Spleen (tissue), 11 donors: ENCODE measurements around the gene NUTF2. TPM values are rescaled to one million over a fixed set of nuclear protein-coding genes. Genes with fewer than 3 reads are reported as not detected.

Source experiments
- DNase-seq: peaks from one replicate; pipeline ENCODE4 v3.0.0-alpha.2; 2020
- H3K27ac ChIP-seq, 8 donors: fragments of 200-600 bp; sonication (generic) in 7 of 8; 1 replicate in 4 of 8; 2 replicates in 4 of 8; pipeline versions ENCODE4 v1.5.0 to v1.8.0; 2016 to 2021; ENCODE audit warnings: inconsistent platforms in 4 of 8, mild to moderate bottlenecking in 4 of 8, moderate library complexity in 1 of 8
- H3K27me3 ChIP-seq, 7 donors: fragments of 200-600 bp; sonication (generic) in 6 of 7; replicated peaks in 1 of 7; 1 replicate in 4 of 7; 2 replicates in 3 of 7; pipeline versions ENCODE4 v1.5.0 to v1.8.0; 2016 to 2021; ENCODE audit warnings: inconsistent platforms in 3 of 7, mild to moderate bottlenecking in 1 of 7
- H3K36me3 ChIP-seq, 6 donors: fragments of 200-600 bp; sonication (generic) in 5 of 6; 1 replicate in 4 of 6; 2 replicates in 2 of 6; pipeline versions ENCODE4 v1.5.0 to v1.8.0; 2016 to 2021; ENCODE audit warnings: inconsistent platforms in 2 of 6
- H3K4me1 ChIP-seq, 6 donors: fragments of 200-600 bp; sonication (generic) in 5 of 6; 1 replicate in 3 of 6; 2 replicates in 3 of 6; pipeline versions ENCODE4 v1.5.0 to v1.8.0; 2016 to 2021; ENCODE audit warnings: inconsistent platforms in 3 of 6
- H3K4me3 ChIP-seq, 8 donors: fragments of 200-600 bp; sonication (generic) in 7 of 8; 1 replicate in 4 of 8; 2 replicates in 4 of 8; pipeline versions ENCODE4 v1.5.0 to v1.8.0; 2016 to 2021; ENCODE audit warnings: inconsistent platforms in 4 of 8, mild to moderate bottlenecking in 4 of 8, moderate library complexity in 2 of 8
- H3K9me3 ChIP-seq, 8 donors: fragments of 200-600 bp; sonication (generic) in 7 of 8; 1 replicate in 4 of 8; 2 replicates in 4 of 8; pipeline versions ENCODE4 v1.5.0 to v1.8.0; 2016 to 2021; ENCODE audit warnings: inconsistent platforms in 4 of 8
- POLR2A ChIP-seq, 3 donors: fragments of 450-650 bp; IDR thresholded peaks; one replicate each; pipeline ENCODE4 v1.5.1; 2017; ENCODE audit warnings: antibody characterized with exemption in 3 of 3, mild to moderate bottlenecking in 1 of 3
- POLR2AphosphoS5 ChIP-seq, 3 donors: sonication (generic); formaldehyde crosslinking; IDR thresholded peaks; one replicate each; pipeline ENCODE4 v1.5.1; 2017; ENCODE audit warnings: antibody characterized with exemption in 3 of 3
- WGBS, 5 donors: extraction: QIAGEN DNeasy Blood & Tissue Kit in 3 of 5; methylation state at CpG; one replicate each; pipeline versions ENCODE4 v1.1.5 to v1.1.7; 2013 to 2018; 5-methylcytosine and 5-hydroxymethylcytosine counted together
- intact Hi-C: fragments of 100-400 bp; cut with DNase I; formaldehyde crosslinking; loops from one replicate; pipeline ENCODE4 v1.15.0; 2023; ENCODE audit warnings: low total_unique reads
- polyA plus RNA-seq, 3 donors: library from polyadenylated mRNA; stranded (reverse); fragments of 200-250 nt; gene quantifications; one replicate each; pipeline ENCODE4 v1.2.1, GENCODE V29; 2013
- total RNA-seq, 7 donors: library from RNA; depleted of rRNA in 3 of 7; stranded (reverse); fragments of >200 nt in 3 of 7; fragmentation: NEBNext Ultra II Directional in 4 of 7; extraction: Animal tissue kit (Norgen Biotek cat#: 25700) in 4 of 7; gene quantifications; one replicate each; pipeline versions ENCODE4 v1.1.0 to v1.2.1, GENCODE V29; 2016 to 2021
- TF ChIP-seq, protein P1 (sequence below), 11 experiments: fragments of 200-600 bp in 7 of 11; fragments of 450-650 bp in 4 of 11; sonication (generic) in 4 of 11; IDR thresholded peaks in 8 of 11; conservative IDR thresholded peaks in 3 of 11; 1 replicate in 7 of 11; 2 replicates in 4 of 11; pipeline versions ENCODE4 v1.4.0 to v1.8.0; 2016 to 2021; ENCODE audit warnings: antibody characterized with exemption in 11 of 11, inconsistent platforms in 4 of 11, mild to moderate bottlenecking in 1 of 11
- donor health status: healthy with polysubstance abuse.
- donor health status: DM: no; HTN: no; CAD: no; lungs with moderate emphysema.
- donor health status: DM: no; HTN: no; CAD: no.
- donor health status: Bipolar disorder and iron deficiency.
- donor health status: healthy.
- donor health status: DM: no; HTN: no; CAD: no.
- donor health status: DM: yes; HTN: yes; CAD: no.

Gene NUTF2
- total and polyA plus RNA-seq, 10 donors: 38.8 to 116 (median 52.6) TPM

- peak overlapping the region; percentile 98 to 100 (median 100) for H3K27ac ChIP-seq
- 57 to 70% (median 65%) methylated on average over 16 to 17 of the region's 17 CpGs for WGBS, 5 donors
- DNase-seq: no peak
- no peaks in the 10 kb centered on the region for H3K36me3 ChIP-seq
- TF ChIP-seq POLR2A (IDR thresholded peaks at IDR 0.05): no peak
- TF ChIP-seq, protein P1, sequence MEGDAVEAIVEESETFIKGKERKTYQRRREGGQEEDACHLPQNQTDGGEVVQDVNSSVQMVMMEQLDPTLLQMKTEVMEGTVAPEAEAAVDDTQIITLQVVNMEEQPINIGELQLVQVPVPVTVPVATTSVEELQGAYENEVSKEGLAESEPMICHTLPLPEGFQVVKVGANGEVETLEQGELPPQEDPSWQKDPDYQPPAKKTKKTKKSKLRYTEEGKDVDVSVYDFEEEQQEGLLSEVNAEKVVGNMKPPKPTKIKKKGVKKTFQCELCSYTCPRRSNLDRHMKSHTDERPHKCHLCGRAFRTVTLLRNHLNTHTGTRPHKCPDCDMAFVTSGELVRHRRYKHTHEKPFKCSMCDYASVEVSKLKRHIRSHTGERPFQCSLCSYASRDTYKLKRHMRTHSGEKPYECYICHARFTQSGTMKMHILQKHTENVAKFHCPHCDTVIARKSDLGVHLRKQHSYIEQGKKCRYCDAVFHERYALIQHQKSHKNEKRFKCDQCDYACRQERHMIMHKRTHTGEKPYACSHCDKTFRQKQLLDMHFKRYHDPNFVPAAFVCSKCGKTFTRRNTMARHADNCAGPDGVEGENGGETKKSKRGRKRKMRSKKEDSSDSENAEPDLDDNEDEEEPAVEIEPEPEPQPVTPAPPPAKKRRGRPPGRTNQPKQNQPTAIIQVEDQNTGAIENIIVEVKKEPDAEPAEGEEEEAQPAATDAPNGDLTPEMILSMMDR (IDR thresholded peaks at IDR 0.05 in 8 of 11, conservative IDR thresholded peaks at IDR 0.05 in 3 of 11): no peak
- TF ChIP-seq POLR2AphosphoS5 (IDR thresholded peaks at IDR 0.05): no peak
- H3K9me3 ChIP-seq: no peaks in the 10 kb centered on the region
- no peaks in the 10 kb centered on the region for H3K27me3 ChIP-seq
- H3K4me3 ChIP-seq: peak overlapping the region in 5 of 8 donors; percentile 71 to 97 (median 81)
- intact Hi-C loops: loop anchor here (10.0 kb wide), 1 partner anchor 93 kb away; the partner anchor contains the start of genes CTRL and PSMB10
- H3K4me1 ChIP-seq: peaks cover 30 to 47% (median 42%) of the 10 kb centered on the region in 6 donors
These were observed 5.4 kb upstream of the NUTF2 start for GRCh38 chr16:67841198-67841815.

- intact Hi-C loops: loop anchor here (10.0 kb wide), 1 partner anchor 93 kb away; the partner anchor contains the start of genes CTRL and PSMB10
- WGBS, 5 donors: 0% methylated on average over 34 to 83 of the region's 83 CpGs
- Histone ChIP-seq H3K4me1 (peaks cover 30 to 48% (median 43%) of the 10 kb centered on the region in 6 donors), H3K9me3 (no peaks in the 10 kb centered on the region), H3K27ac (peak within 1 kb of the TSS; percentile 98 to 100 (median 100)), H3K4me3 (peak within 1 kb of the TSS; percentile 59 to 97 (median 81)), H3K36me3 (no peaks in the 10 kb centered on the region), H3K27me3 (no peaks in the 10 kb centered on the region)
- peak; percentile 97 for DNase-seq
- peak; percentile 82 to 90 (median 84) for TF ChIP-seq POLR2AphosphoS5 (IDR thresholded peaks at IDR 0.05)
- TF ChIP-seq POLR2A (IDR thresholded peaks at IDR 0.05): peak in 2 of 3 donors; percentile 10 to 51
- TF ChIP-seq, protein P1 (IDR thresholded peaks at IDR 0.05 in 8 of 11, conservative IDR thresholded peaks at IDR 0.05 in 3 of 11): peak; percentile 87 to 98 (median 94)
These were observed 4.8 kb upstream of the NUTF2 start, which contains the start of gene THAP11 for GRCh38 chr16:67841816-67842508. THAP11 (plus strand) TSS chr16:67842320; CDS start chr16:67842555, 235 bp downstream.

DNA sequence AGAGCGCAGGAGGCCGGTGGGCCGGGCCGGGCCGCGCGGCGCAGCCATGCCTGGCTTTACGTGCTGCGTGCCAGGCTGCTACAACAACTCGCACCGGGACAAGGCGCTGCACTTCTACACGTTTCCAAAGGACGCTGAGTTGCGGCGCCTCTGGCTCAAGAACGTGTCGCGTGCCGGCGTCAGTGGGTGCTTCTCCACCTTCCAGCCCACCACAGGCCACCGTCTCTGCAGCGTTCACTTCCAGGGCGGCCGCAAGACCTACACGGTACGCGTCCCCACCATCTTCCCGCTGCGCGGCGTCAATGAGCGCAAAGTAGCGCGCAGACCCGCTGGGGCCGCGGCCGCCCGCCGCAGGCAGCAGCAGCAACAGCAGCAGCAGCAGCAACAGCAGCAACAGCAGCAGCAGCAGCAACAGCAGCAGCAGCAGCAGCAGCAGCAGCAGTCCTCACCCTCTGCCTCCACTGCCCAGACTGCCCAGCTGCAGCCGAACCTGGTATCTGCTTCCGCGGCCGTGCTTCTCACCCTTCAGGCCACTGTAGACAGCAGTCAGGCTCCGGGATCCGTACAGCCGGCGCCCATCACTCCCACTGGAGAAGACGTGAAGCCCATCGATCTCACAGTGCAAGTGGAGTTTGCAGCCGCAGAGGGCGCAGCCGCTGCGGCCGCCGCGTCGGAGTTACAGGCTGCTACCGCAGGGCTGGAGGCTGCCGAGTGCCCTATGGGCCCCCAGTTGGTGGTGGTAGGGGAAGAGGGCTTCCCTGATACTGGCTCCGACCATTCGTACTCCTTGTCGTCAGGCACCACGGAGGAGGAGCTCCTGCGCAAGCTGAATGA lies 4.0 kb upstream of the NUTF2 start:
- peak; percentile 93 for DNase-seq
- H3K9me3 ChIP-seq: no peaks in the 10 kb centered on the region
- no peaks in the 10 kb centered on the region for H3K36me3 ChIP-seq
- intact Hi-C loops: loop anchor here (10.0 kb wide), 1 partner anchor 92 kb away; the partner anchor contains the start of genes CTRL and PSMB10
- H3K4me3 ChIP-seq: peak overlapping the region; percentile 59 to 97 (median 81)
- 0 to 1% (median 0%) methylated on average over 25 to 67 of the region's 67 CpGs for WGBS, 5 donors
- peaks cover 31 to 55% (median 49%) of the 10 kb centered on the region in 6 donors for H3K4me1 ChIP-seq
- H3K27me3 ChIP-seq: no peaks in the 10 kb centered on the region
- TF ChIP-seq, protein P1 (IDR thresholded peaks at IDR 0.05 in 8 of 11, conservative IDR thresholded peaks at IDR 0.05 in 3 of 11): peak in 3 of 11 experiments; percentile 9 to 35 (median 24)
- TF ChIP-seq POLR2AphosphoS5 (IDR thresholded peaks at IDR 0.05) (peak in 2 of 3 donors; percentile 0 to 12), POLR2A (IDR thresholded peaks at IDR 0.05) (peak in 1 of 3 donors; percentile 10)
- peak overlapping the region; percentile 98 to 100 (median 100) for H3K27ac ChIP-seq
